Measurements from ENCODE around the gene GLOD5. TPM values are rescaled to one million over a fixed set of nuclear protein-coding genes. Genes with fewer than 3 reads are reported as not detected.
A peak's percentile ranks its signal among the peaks of the same experiment; 100 is the strongest.

Gene GLOD5
- total RNA-seq, 1 donor from 2014 or later: not detected

DNA sequence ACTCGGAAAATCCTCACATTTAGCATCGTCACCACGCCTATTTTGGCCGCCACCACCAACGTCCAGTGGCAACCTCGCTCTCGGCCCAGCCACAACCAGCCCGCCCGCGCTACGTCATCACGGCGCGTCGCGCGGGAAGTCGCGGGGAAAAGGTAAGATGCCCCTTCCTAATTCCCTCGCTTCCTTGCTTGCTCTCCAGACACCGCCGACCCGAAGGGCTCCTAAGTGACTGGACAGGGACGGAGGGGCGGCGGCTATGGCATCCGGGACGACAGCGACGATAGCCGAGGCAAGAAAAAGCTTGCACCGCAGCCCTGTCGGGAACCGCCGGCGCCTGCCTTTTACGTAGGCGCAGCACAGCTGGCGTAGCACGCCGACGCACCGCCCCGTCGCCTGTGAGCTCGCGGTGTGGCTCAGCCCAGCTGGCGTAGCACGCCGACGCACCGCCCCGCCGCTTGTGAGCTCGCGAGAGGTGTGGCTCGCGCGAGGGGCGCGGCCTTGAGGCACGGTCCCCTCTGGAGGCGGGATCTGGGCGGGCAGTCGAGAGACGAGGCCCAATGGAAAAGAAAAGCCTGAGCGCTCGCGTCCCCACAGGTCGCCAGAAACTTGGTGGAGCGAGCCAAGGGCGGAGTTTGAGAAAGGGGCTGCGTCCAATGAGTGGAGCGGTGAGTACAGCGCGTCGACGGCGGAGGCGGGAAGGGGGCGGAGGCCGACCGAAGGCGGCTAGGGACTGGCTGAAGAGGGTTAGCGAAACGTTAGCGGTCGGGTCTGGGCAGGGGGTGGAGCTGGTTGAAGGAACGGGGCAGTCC, 39.9 kb downstream of the GLOD5 start, which contains the start of gene HDAC6:
Gene HDAC6 (plus strand): TSS at position 788 of the 809 bp plus-strand sequence. CDS start 626 bp downstream, outside the sequence.
- intact Hi-C loops (cut with DNase I): no loop called here
- peak in 1 of 2 donors; percentile 98 for DNase-seq (ENCODE audit: extremely low spot score in 2 of 2)
- H3K27me3 ChIP-seq: no peaks in the 10 kb centered on the region
- H3K27ac ChIP-seq: peak within 1 kb of the TSS; percentile 92
- no peaks in the 10 kb centered on the region for H3K9me3 ChIP-seq
- TF ChIP-seq, protein P1, sequence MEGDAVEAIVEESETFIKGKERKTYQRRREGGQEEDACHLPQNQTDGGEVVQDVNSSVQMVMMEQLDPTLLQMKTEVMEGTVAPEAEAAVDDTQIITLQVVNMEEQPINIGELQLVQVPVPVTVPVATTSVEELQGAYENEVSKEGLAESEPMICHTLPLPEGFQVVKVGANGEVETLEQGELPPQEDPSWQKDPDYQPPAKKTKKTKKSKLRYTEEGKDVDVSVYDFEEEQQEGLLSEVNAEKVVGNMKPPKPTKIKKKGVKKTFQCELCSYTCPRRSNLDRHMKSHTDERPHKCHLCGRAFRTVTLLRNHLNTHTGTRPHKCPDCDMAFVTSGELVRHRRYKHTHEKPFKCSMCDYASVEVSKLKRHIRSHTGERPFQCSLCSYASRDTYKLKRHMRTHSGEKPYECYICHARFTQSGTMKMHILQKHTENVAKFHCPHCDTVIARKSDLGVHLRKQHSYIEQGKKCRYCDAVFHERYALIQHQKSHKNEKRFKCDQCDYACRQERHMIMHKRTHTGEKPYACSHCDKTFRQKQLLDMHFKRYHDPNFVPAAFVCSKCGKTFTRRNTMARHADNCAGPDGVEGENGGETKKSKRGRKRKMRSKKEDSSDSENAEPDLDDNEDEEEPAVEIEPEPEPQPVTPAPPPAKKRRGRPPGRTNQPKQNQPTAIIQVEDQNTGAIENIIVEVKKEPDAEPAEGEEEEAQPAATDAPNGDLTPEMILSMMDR (IDR thresholded peaks at IDR 0.05): no peak
- peak in 1 of 2 donors; percentile 8 for TF ChIP-seq POLR2A (IDR thresholded peaks at IDR 0.05)
- TF ChIP-seq POLR2AphosphoS5 (IDR thresholded peaks at IDR 0.05; ENCODE audit: insufficient read depth in 1 of 2, low read depth in 1 of 2): peak; percentile 57 to 85
- peak within 1 kb of the TSS; percentile 55 to 60 for H3K4me3 ChIP-seq
- peaks cover 0 to 11% of the 10 kb centered on the region in 2 donors for H3K36me3 ChIP-seq
- H3K4me1 ChIP-seq: peaks cover 11% of the 10 kb centered on the region

DNA sequence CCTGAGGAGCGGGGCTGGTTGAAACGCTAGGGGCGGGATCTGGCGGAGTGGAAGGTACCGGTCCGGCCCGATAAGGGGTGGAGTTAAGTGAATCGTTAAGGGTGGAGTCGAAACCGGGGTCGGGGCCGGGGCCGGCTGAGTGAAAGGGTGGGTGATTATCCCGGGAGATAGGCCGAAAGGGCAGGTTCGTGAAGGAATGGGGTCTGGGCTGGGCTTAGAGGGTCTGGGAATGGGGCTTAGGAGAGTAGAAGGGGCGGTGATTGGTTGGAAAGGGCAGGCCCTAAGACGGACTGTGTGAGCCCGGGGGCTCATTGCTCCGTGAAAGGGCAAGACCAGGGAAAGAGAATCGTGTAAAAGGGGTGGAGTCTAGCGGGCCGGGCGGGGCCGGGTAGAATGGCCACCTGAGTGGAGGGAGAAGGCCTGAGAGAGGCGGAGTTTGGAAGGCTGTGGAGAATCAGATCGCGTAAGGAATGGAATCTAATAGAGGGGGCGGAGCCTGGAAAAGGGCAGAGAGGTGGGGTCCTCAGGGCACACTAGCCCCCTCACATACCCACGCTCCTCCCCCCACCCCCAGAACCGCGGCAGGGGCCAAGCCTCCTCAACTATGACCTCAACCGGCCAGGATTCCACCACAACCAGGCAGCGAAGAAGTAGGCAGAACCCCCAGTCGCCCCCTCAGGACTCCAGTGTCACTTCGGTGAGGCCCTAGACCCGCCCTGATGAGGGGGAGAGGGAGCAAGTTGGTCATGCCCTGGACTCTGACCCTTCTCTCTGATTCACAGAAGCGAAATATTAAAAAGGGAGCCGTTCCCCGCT, 40.8 kb downstream of the GLOD5 start:
- peak overlapping the region; percentile 49 to 55 for H3K4me3 ChIP-seq
- peaks cover 0 to 11% of the 10 kb centered on the region in 2 donors for H3K36me3 ChIP-seq
- TF ChIP-seq POLR2A (IDR thresholded peaks at IDR 0.05): peak in 1 of 2 donors; percentile 58
- TF ChIP-seq POLR2AphosphoS5 (IDR thresholded peaks at IDR 0.05; ENCODE audit: insufficient read depth in 1 of 2, low read depth in 1 of 2): peak in 1 of 2 donors; percentile 61
- TF ChIP-seq, protein P1 (IDR thresholded peaks at IDR 0.05): no peak
- H3K27me3 ChIP-seq: no peaks in the 10 kb centered on the region
- no peaks in the 10 kb centered on the region for H3K9me3 ChIP-seq
- peaks cover 11% of the 10 kb centered on the region for H3K4me1 ChIP-seq
- intact Hi-C loops (cut with DNase I): no loop called here
- peak overlapping the region; percentile 92 for H3K27ac ChIP-seq
- DNase-seq (ENCODE audit: extremely low spot score in 2 of 2): peak in 1 of 2 donors; percentile 92

DNA sequence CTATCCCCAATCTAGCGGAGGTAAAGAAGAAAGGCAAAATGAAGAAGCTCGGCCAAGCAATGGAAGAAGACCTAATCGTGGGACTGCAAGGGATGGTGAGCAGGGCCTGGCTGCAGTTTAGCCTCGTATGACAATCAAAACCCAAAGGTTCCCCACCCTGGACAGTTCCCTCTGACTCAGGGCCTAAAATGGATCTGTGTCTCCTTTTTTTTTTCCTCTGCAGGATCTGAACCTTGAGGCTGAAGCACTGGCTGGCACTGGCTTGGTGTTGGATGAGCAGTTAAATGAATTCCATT, 41.3 kb downstream of the GLOD5 start:
- Histone ChIP-seq H3K9me3 (no peaks in the 10 kb centered on the region), H3K4me3 (peak overlapping the region in 1 of 2 donors; percentile 55), H3K27me3 (no peaks in the 10 kb centered on the region), H3K4me1 (peaks cover 11% of the 10 kb centered on the region), H3K27ac (peak overlapping the region; percentile 92), H3K36me3 (peaks cover 0 to 11% of the 10 kb centered on the region in 2 donors)
- DNase-seq (ENCODE audit: extremely low spot score in 2 of 2): no peak
- intact Hi-C loops (cut with DNase I): no loop called here
- no peak for TF ChIP-seq POLR2AphosphoS5 (IDR thresholded peaks at IDR 0.05; ENCODE audit: insufficient read depth in 1 of 2, low read depth in 1 of 2)
- TF ChIP-seq, protein P1 (IDR thresholded peaks at IDR 0.05): no peak
- TF ChIP-seq POLR2A (IDR thresholded peaks at IDR 0.05): no peak

- intact Hi-C loops (cut with DNase I): no loop called here
- TF ChIP-seq POLR2AphosphoS5 (IDR thresholded peaks at IDR 0.05; ENCODE audit: insufficient read depth in 1 of 2, low read depth in 1 of 2): no peak
- no peak for TF ChIP-seq POLR2A (IDR thresholded peaks at IDR 0.05)
- TF ChIP-seq, protein P1 (IDR thresholded peaks at IDR 0.05): no peak
- Histone ChIP-seq H3K4me3 (no peak overlapping the region), H3K9me3 (no peaks in the 10 kb centered on the region), H3K27me3 (no peaks in the 10 kb centered on the region), H3K4me1 (peaks cover 5% of the 10 kb centered on the region), H3K36me3 (peaks cover 0 to 11% of the 10 kb centered on the region in 2 donors), H3K27ac (no peak overlapping the region)
- no peak for DNase-seq (ENCODE audit: extremely low spot score in 2 of 2)
These were observed 44.5 kb downstream of the GLOD5 start for GRCh38 chrX:48806081-48806480.

All from vagina (tissue), 2 donors.